GM10248 (cell line): ENCODE measurements around the gene VAC14.

Source experiments
- CTCF ChIA-PET: fragments of 300-600 bp; sonication (Branson Sonifier 250); formaldehyde crosslinking; extraction: SDS; loops from one replicate; lab custom pipeline; 2021; ENCODE audit warnings: antibody characterized with exemption; lab: Yijun Ruan, JAX
- POLR2A ChIA-PET: fragments of 350-650 bp; sonication (Branson Sonifier 250); formaldehyde crosslinking; extraction: SDS; loops from one replicate; lab custom pipeline; 2020; ENCODE audit warnings: antibody characterized with exemption; lab: Yijun Ruan, JAX
- DNase-seq: peaks from one replicate; pipeline ENCODE4 v3.0.0; 2012; ENCODE audit errors: extremely low spot score
- CTCF ChIP-seq: IDR thresholded peaks from 2 replicates; pipeline ENCODE4 v1.5.1; 2012; ENCODE audit warnings: mild to moderate bottlenecking, low read depth; ENCODE audit errors: extremely low read depth, missing control alignments, control extremely low read depth

The VAC14 gene

GRCh38 chr16:70661534-70661917, 139.4 kb downstream of the VAC14 start:
- DNase-seq = no peak
- TF ChIP-seq CTCF = no peak
- POLR2A ChIA-PET = no interaction called here
- CTCF ChIA-PET = interaction anchor here (1.1 to 1.8 kb wide), 3 partner anchors 7 to 292 kb away, joined by 3 to 6 read pairs (median 4); no protein-coding TSS in a partner anchor

- TF ChIP-seq CTCF = no peak
- CTCF ChIA-PET = interaction anchor here (1.0 to 1.1 kb wide), 2 partner anchors 9 to 291 kb away, joined by 3 to 7 read pairs; no protein-coding TSS in a partner anchor
- POLR2A ChIA-PET = no interaction called here
- DNase-seq = no peak
Measured at GRCh38 chr16:70660672-70661350, 140.1 kb downstream of the VAC14 start.

- ChIA-PET CTCF (interaction anchor here (1.0 to 1.1 kb wide), 2 partner anchors 9 to 290 kb away, joined by 3 to 7 read pairs; no protein-coding TSS in a partner anchor), POLR2A (no interaction called here)
- DNase-seq = no peak
- TF ChIP-seq CTCF = no peak
Measured at GRCh38 chr16:70659953-70660671, 140.8 kb downstream of the VAC14 start.

- ChIA-PET CTCF (interaction anchor here (1.0 to 1.1 kb wide), 2 partner anchors 8 to 290 kb away, joined by 3 to 7 read pairs; no protein-coding TSS in a partner anchor), POLR2A (no interaction called here)
- DNase-seq = no peak
- no peak for TF ChIP-seq CTCF
Measured at GRCh38 chr16:70659546-70659945, 141.4 kb downstream of the VAC14 start.

- POLR2A ChIA-PET = interaction anchor here (0.5 kb wide), 1 partner anchor 1067 kb away, joined by 4 read pairs; no protein-coding TSS in a partner anchor
- no peak for TF ChIP-seq CTCF
- DNase-seq = no peak
- CTCF ChIA-PET = interaction anchor here (1.1 to 1.3 kb wide), 2 partner anchors 20 to 32 kb away, joined by 3 read pairs; no protein-coding TSS in a partner anchor
Measured at GRCh38 chr16:70658921-70659320, 142.0 kb downstream of the VAC14 start.

- no peak for TF ChIP-seq CTCF
- ChIA-PET CTCF (interaction anchor here (1.1 to 1.3 kb wide), 2 partner anchors 21 to 31 kb away, joined by 3 read pairs; no protein-coding TSS in a partner anchor), POLR2A (no interaction called here)
- no peak for DNase-seq
Measured at GRCh38 chr16:70657956-70658355, 143.0 kb downstream of the VAC14 start.
